Ascending aorta (tissue), 2 donors: Measurements from ENCODE around the gene XPO6. TPM values are rescaled to one million over a fixed set of nuclear protein-coding genes. Genes with fewer than 3 reads are reported as not detected.

Experiments used
- DNase-seq, 2 donors: peaks; one replicate each; pipeline ENCODE4 v3.0.0-alpha.2; 2019; ENCODE audit warnings: low spot score in 2 of 2
- H3K27ac ChIP-seq, 2 donors: fragments of 200-600 bp; sonication (generic); one replicate each; pipeline ENCODE4 v1.5.1; 2016 to 2017; ENCODE audit warnings: mild to moderate bottlenecking in 1 of 2
- H3K27me3 ChIP-seq: fragments of 200-600 bp; sonication (generic); one replicate; pipeline ENCODE4 v1.5.1; 2017
- H3K36me3 ChIP-seq, 2 donors: fragments of 200-600 bp; sonication (generic); one replicate each; pipeline ENCODE4 v1.5.1; 2016
- H3K4me1 ChIP-seq, 2 donors: fragments of 200-600 bp; sonication (generic); one replicate each; pipeline ENCODE4 v1.5.1; 2016 to 2017; ENCODE audit warnings: mild to moderate bottlenecking in 1 of 2
- H3K4me3 ChIP-seq, 2 donors: fragments of 200-600 bp; sonication (generic); one replicate each; pipeline ENCODE4 v1.5.1; 2016 to 2017; ENCODE audit warnings: mild to moderate bottlenecking in 1 of 2
- H3K9me3 ChIP-seq, 2 donors: fragments of 200-600 bp; sonication (generic); one replicate each; pipeline ENCODE4 v1.5.1; 2016
- CTCF ChIP-seq, 3 experiments: fragments of 200-600 bp in 2 of 3; fragments of 450-650 bp in 1 of 3; sonication (generic) in 2 of 3; IDR thresholded peaks; one replicate each; pipeline ENCODE4 v1.5.1; 2016 to 2019; ENCODE audit warnings: antibody characterized with exemption in 3 of 3, mild to moderate bottlenecking in 1 of 3, moderate library complexity in 1 of 3
- intact Hi-C: fragments of 100-400 bp; cut with DNase I; formaldehyde crosslinking; loops from one replicate; pipeline ENCODE4 v1.15.1; 2023
- total RNA-seq: library from RNA; depleted of rRNA; stranded (reverse); fragments of >200 nt; gene quantifications from one replicate; pipeline ENCODE4 v1.1.0, GENCODE V29; 2016

XPO6 gene
- total RNA-seq, 1 donor from 2014 or later = 180 TPM

- peaks cover 25 to 66% of the 10 kb centered on the region in 2 donors for H3K36me3 ChIP-seq
- no peak overlapping the region for H3K4me3 ChIP-seq
- H3K9me3 ChIP-seq = no peaks in the 10 kb centered on the region
- H3K4me1 ChIP-seq = peaks cover 0 to 11% of the 10 kb centered on the region in 2 donors
- intact Hi-C loops = no loop called here
- TF ChIP-seq CTCF (IDR thresholded peaks at IDR 0.05) = no peak
- DNase-seq = no peak
- H3K27me3 ChIP-seq = no peaks in the 10 kb centered on the region
- H3K27ac ChIP-seq = no peak overlapping the region
Observed at GRCh38 chr16:28166394-28167208, 45.2 kb downstream of the XPO6 start.

GRCh38 chr16:28165598-28165997 lies 46.2 kb downstream of the XPO6 start:
- H3K4me3 ChIP-seq = no peak overlapping the region
- DNase-seq = no peak
- intact Hi-C loops = no loop called here
- H3K4me1 ChIP-seq = peaks cover 0 to 11% of the 10 kb centered on the region in 2 donors
- H3K36me3 ChIP-seq = peaks cover 25 to 66% of the 10 kb centered on the region in 2 donors
- TF ChIP-seq CTCF (IDR thresholded peaks at IDR 0.05) = no peak
- H3K9me3 ChIP-seq = no peaks in the 10 kb centered on the region
- no peak overlapping the region for H3K27ac ChIP-seq
- H3K27me3 ChIP-seq = no peaks in the 10 kb centered on the region

GRCh38 chr16:28164140-28164539 lies 47.6 kb downstream of the XPO6 start:
- intact Hi-C loops = no loop called here
- H3K4me1 ChIP-seq = peaks cover 0 to 11% of the 10 kb centered on the region in 2 donors
- H3K9me3 ChIP-seq = no peaks in the 10 kb centered on the region
- no peak for DNase-seq
- no peaks in the 10 kb centered on the region for H3K27me3 ChIP-seq
- peaks cover 18 to 54% of the 10 kb centered on the region in 2 donors for H3K36me3 ChIP-seq
- peak overlapping the region; percentile 38 to 50 for H3K27ac ChIP-seq
- H3K4me3 ChIP-seq = no peak overlapping the region
- no peak for TF ChIP-seq CTCF (IDR thresholded peaks at IDR 0.05)

GRCh38 chr16:28163699-28164098 lies 48.1 kb downstream of the XPO6 start:
- no peaks in the 10 kb centered on the region for H3K9me3 ChIP-seq
- H3K27me3 ChIP-seq = no peaks in the 10 kb centered on the region
- peak overlapping the region; percentile 38 to 50 for H3K27ac ChIP-seq
- intact Hi-C loops = no loop called here
- peaks cover 14 to 50% of the 10 kb centered on the region in 2 donors for H3K36me3 ChIP-seq
- no peak for DNase-seq
- peaks cover 0 to 11% of the 10 kb centered on the region in 2 donors for H3K4me1 ChIP-seq
- no peak for TF ChIP-seq CTCF (IDR thresholded peaks at IDR 0.05)
- no peak overlapping the region for H3K4me3 ChIP-seq

GRCh38 chr16:28162326-28162877 lies 49.4 kb downstream of the XPO6 start:
- Histone ChIP-seq H3K9me3 (no peaks in the 10 kb centered on the region), H3K4me3 (no peak overlapping the region), H3K4me1 (peaks cover 0 to 11% of the 10 kb centered on the region in 2 donors), H3K36me3 (peaks cover 8 to 44% of the 10 kb centered on the region in 2 donors), H3K27ac (no peak overlapping the region), H3K27me3 (no peaks in the 10 kb centered on the region)
- DNase-seq = no peak
- no peak for TF ChIP-seq CTCF (IDR thresholded peaks at IDR 0.05)
- intact Hi-C loops = no loop called here
